Endothelial cell of umbilical vein (primary cell): ENCODE data around the gene BTLA. TPM values are rescaled to one million over a fixed set of nuclear protein-coding genes. Genes with fewer than 3 reads are reported as not detected.

Experiments
- BruUV-seq: library from RNA; stranded (reverse); fragments of 400-500 nt; replicated peaks from 2 replicates; lab custom pipeline; 2021; lab: Mats Ljungman, UMichigan
- CTCF ChIA-PET: fragments of 300-600, 350-600 bp; sonication (Branson Sonifier 250); formaldehyde crosslinking; loops from one replicate; lab custom pipeline; 2021; ENCODE audit warnings: antibody characterized with exemption, inconsistent platforms; lab: Charles Lee
- POLR2A ChIA-PET: fragments of 300-600, 350-600 bp; sonication (Branson Sonifier 250); formaldehyde crosslinking; loops from one replicate; lab custom pipeline; 2021; ENCODE audit warnings: antibody characterized with exemption, inconsistent platforms; lab: Charles Lee
- DNase-seq: peaks from one replicate; pipeline ENCODE4 v3.0.0-alpha.2; 2011; ENCODE audit warnings: low read depth, low spot score
- FAIRE-seq: peaks from 2 replicates; lab custom pipeline; 2011; peaks lifted over from hg19 to GRCh38; lab: Jason Lieb, UNC
- H2AFZ ChIP-seq: 2 replicates; pipeline ENCODE4 v1.6.0; 2012; ENCODE audit warnings: low read depth, low read length, control low read depth, inconsistent platforms
- H3K27ac ChIP-seq: 2 replicates; pipeline ENCODE4 v1.5.1; 2011; ENCODE audit warnings: low read depth, mild to moderate bottlenecking, control low read depth, low read length, moderate library complexity; ENCODE audit not compliant: insufficient read depth
- H3K27me3 ChIP-seq, 2 experiments: 2 replicates each; pipeline versions ENCODE4 v1.6.0 to v1.6.1; 2011; ENCODE audit warnings: low read length in 2 of 2, mixed read lengths in 1 of 2; ENCODE audit not compliant: control insufficient read depth in 2 of 2, insufficient read depth in 2 of 2
- H3K36me3 ChIP-seq, 2 experiments: 2 replicates in 1 of 2; 3 replicates in 1 of 2; pipeline ENCODE4 v1.5.1; 2011; ENCODE audit warnings: low read length in 2 of 2, mild to moderate bottlenecking in 1 of 2, moderate library complexity in 1 of 2; ENCODE audit not compliant: control insufficient read depth in 2 of 2, insufficient read depth in 2 of 2; ENCODE audit errors: extremely low read depth in 1 of 2
- H3K4me1 ChIP-seq: 3 replicates; pipeline ENCODE4 v1.5.1; 2011; ENCODE audit warnings: mild to moderate bottlenecking, low read length; ENCODE audit not compliant: control insufficient read depth, insufficient read depth; ENCODE audit errors: extremely low read depth
- H3K4me2 ChIP-seq: 2 replicates; pipeline ENCODE4 v1.6.1; 2011; ENCODE audit warnings: low read length, control low read depth, mixed read lengths; ENCODE audit not compliant: insufficient read depth
- H3K4me3 ChIP-seq, 3 experiments: fragments of 200-600 bp in 1 of 3; sonication (generic), shearing (Covaris generic) in 1 of 3; replicated peaks in 1 of 3; 2 replicates each; pipeline ENCODE4 v1.5.1; 2011 to 2016; ENCODE audit warnings: control low read depth in 3 of 3, low read length in 3 of 3, mild to moderate bottlenecking in 2 of 3, inconsistent platforms in 1 of 3, low read depth in 1 of 3, moderate library complexity in 1 of 3; ENCODE audit not compliant: insufficient read depth in 1 of 3
- H3K79me2 ChIP-seq: 2 replicates; pipeline ENCODE4 v1.6.0; 2012; ENCODE audit warnings: low read length, inconsistent platforms; ENCODE audit not compliant: control insufficient read depth, insufficient read depth
- H3K9ac ChIP-seq: replicated peaks from 2 replicates; pipeline ENCODE3; 2011; ENCODE audit warnings: low read length, control low read depth; ENCODE audit not compliant: insufficient read depth; ENCODE audit errors: extremely low read depth
- H3K9me1 ChIP-seq: replicated peaks from 3 replicates; pipeline ENCODE4 v1.6.0; 2011; ENCODE audit warnings: mild to moderate bottlenecking, low read length; ENCODE audit not compliant: control insufficient read depth, insufficient read depth; ENCODE audit errors: extremely low read depth
- H3K9me3 ChIP-seq: replicated peaks from 2 replicates; pipeline ENCODE4 v1.5.1; 2012; ENCODE audit warnings: low read length, inconsistent platforms; ENCODE audit not compliant: control insufficient read depth, insufficient read depth
- H4K20me1 ChIP-seq: replicated peaks from 2 replicates; pipeline ENCODE3; 2011; ENCODE audit warnings: mild to moderate bottlenecking, low read length; ENCODE audit not compliant: control insufficient read depth, insufficient read depth; ENCODE audit errors: extremely low read depth
- CTCF ChIP-seq, 2 donors: IDR thresholded peaks; 1 replicate in 1 of 2; 2 replicates in 1 of 2; pipeline ENCODE4 v1.5.1; 2011; ENCODE audit warnings: low read length in 2 of 2, mild to moderate bottlenecking in 2 of 2, moderate library complexity in 2 of 2, control low read depth in 1 of 2, inconsistent platforms in 1 of 2, low read depth in 1 of 2; ENCODE audit not compliant: insufficient read depth in 1 of 2; ENCODE audit errors: extremely low read depth in 1 of 2
- EZH2 ChIP-seq: IDR thresholded peaks from 2 replicates; pipeline ENCODE4 v1.6.1; 2012; ENCODE audit warnings: borderline replicate concordance, low read depth, mild to moderate bottlenecking, moderate library complexity, low read length, inconsistent platforms; ENCODE audit not compliant: severe bottlenecking
- FOS ChIP-seq: IDR thresholded peaks from 2 replicates; pipeline ENCODE4 v1.6.1; 2011; ENCODE audit warnings: mild to moderate bottlenecking, low read length, moderate library complexity, borderline replicate concordance; ENCODE audit not compliant: insufficient read depth
- GATA2 ChIP-seq: IDR thresholded peaks from 2 replicates; pipeline ENCODE4 v1.7.0; 2011; ENCODE audit warnings: low read depth, mild to moderate bottlenecking, moderate library complexity, mixed read lengths, low read length; ENCODE audit not compliant: insufficient read length, insufficient read depth
- JUN ChIP-seq: IDR thresholded peaks from 2 replicates; pipeline ENCODE4 v1.6.1; 2011; ENCODE audit warnings: borderline replicate concordance, low read depth; ENCODE audit not compliant: insufficient read length, insufficient read depth
- MYC ChIP-seq: IDR thresholded peaks from one replicate; pipeline ENCODE4 v1.6.1; 2011; ENCODE audit warnings: mild to moderate bottlenecking, low read depth, low read length
- POLR2A ChIP-seq: IDR thresholded peaks from 2 replicates; pipeline ENCODE4 v1.6.1; 2012; ENCODE audit warnings: low read depth, mild to moderate bottlenecking, control low read depth, low read length
- POLR2AphosphoS5 ChIP-seq: IDR thresholded peaks from 2 replicates; pipeline ENCODE4 v1.6.1; 2012; ENCODE audit warnings: low read depth, mild to moderate bottlenecking, control low read depth, low read length, moderate library complexity; ENCODE audit not compliant: insufficient read depth
- dilution Hi-C: fragments of 300-500 bp; cut with MboI; formaldehyde crosslinking; loops from one replicate; pipeline ENCODE4 v1.15.0; 2019; ENCODE audit warnings: low sequenced_read_pairs; ENCODE audit not compliant: extremely low pct_ligation_motif_present
- intact Hi-C: fragments of 100-400 bp; cut with micrococcal nuclease; formaldehyde crosslinking; loops from one replicate; pipeline ENCODE4 v1.10.0; 2022
- polyA plus RNA-seq, 4 experiments: library from polyadenylated mRNA; depleted of rRNA in 3 of 4; stranded (reverse) in 3 of 4; unstranded in 1 of 4; fragments of >200 nt; gene quantifications; 2 replicates each; pipeline versions ENCODE4 v1.2.1 to v1.2.3, GENCODE V29; 2011 to 2012; ENCODE audit warnings: missing spikeins in 1 of 4
- total RNA-seq: library from RNA; stranded (reverse); gene quantifications from 2 replicates; pipeline ENCODE4 v1.2.3, GENCODE V29; 2021
- TF ChIP-seq, protein P1 (sequence below): IDR thresholded peaks from 2 replicates; pipeline ENCODE4 v1.6.1; 2011; ENCODE audit not compliant: insufficient read depth, insufficient read length

BTLA gene
- total and polyA plus RNA-seq, 2 donors (not counting 3 experiments of a cell fraction or from before 2014, with no cell fraction given), result not detected

DNA sequence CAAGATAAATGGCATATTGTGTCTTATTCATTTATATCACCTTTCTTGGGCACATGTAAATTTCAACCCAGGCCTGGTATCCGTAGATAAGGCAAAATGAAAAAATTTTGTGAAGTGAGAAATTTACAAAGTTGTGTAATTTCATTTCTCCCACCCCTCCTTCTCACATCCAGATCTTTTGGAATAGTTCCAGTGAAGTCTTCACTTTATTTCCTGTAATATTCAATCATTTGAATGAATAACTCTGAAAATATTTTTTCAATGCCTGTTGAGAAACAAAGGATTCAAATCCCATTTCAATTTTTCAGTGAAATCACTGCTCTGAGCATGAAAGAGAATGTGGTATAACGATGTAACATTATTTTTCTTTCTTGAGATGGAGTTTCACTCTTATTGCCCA lies 53.4 kb downstream of the BTLA start:
- ChIA-PET POLR2A (no interaction called here), CTCF (interaction anchor here (0.8 to 2.0 kb wide), 3 partner anchors 31 to 50 kb away, joined by 3 to 5 read pairs (median 3); no protein-coding TSS in a partner anchor)
- Histone ChIP-seq H3K4me2 (no peak overlapping the region), H2AFZ (no peak overlapping the region), H3K9ac (no peak overlapping the region), H3K9me1 (no peaks in the 10 kb centered on the region), H4K20me1 (no peaks in the 10 kb centered on the region), H3K9me3 (no peaks in the 10 kb centered on the region), H3K79me2 (no peaks in the 10 kb centered on the region), H3K4me3 (no peak overlapping the region), H3K4me1 (no peaks in the 10 kb centered on the region), H3K27me3 (no peaks in the 10 kb centered on the region), H3K36me3 (no peaks in the 10 kb centered on the region), H3K27ac (no peak overlapping the region)
- FAIRE-seq (no peak), DNase-seq (peak; percentile 18)
- TF ChIP-seq POLR2AphosphoS5, result no peak
- TF ChIP-seq MYC, result no peak
- TF ChIP-seq CTCF (IDR thresholded peaks at IDR 0.05; ENCODE audit: extremely low read depth in 1 of 2, insufficient read depth in 1 of 2, low read depth in 1 of 2, low read length in 2 of 2), result no peak
- TF ChIP-seq JUN, result no peak
- TF ChIP-seq EZH2, result no peak
- no peak for TF ChIP-seq FOS
- TF ChIP-seq GATA2, result no peak
- TF ChIP-seq, protein P1, sequence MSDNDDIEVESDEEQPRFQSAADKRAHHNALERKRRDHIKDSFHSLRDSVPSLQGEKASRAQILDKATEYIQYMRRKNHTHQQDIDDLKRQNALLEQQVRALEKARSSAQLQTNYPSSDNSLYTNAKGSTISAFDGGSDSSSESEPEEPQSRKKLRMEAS, result no peak
- no peak for TF ChIP-seq POLR2A
- intact Hi-C loops (no loop called here), dilution Hi-C loops (no loop called here)
- BruUV-seq, result no TSS peak
